ENCODE data around the gene NEU4. TPM values are rescaled to one million over a fixed set of nuclear protein-coding genes. Genes with fewer than 3 reads are reported as not detected.

Gene NEU4
- total RNA-seq, 2 experiments from 2014 or later: 0.37 TPM; not detected in 1

Other genes starting within 250 kb of the NEU4 start
- 10 to 100 TPM; 35.4 to 37.0 TPM for gene THAP4, start 172.0 kb upstream of the NEU4 start, total RNA-seq
- gene ATG4B, start 171.5 kb upstream of the NEU4 start, total RNA-seq: 10 to 100 TPM; 75.0 to 88.3 TPM
- gene DTYMK, start 122.4 kb upstream of the NEU4 start, total RNA-seq: 10 to 100 TPM; 79.7 to 87.0 TPM
- gene ING5, start 107.2 kb upstream of the NEU4 start, total RNA-seq: 10 to 100 TPM; 39.9 to 45.4 TPM
- 10 to 100 TPM; 18.5 to 29.2 TPM for gene D2HGDH, start 74.6 kb upstream of the NEU4 start, total RNA-seq
- gene GAL3ST2, start 32.4 kb upstream of the NEU4 start, total RNA-seq: not detected
- gene PDCD1, start 49.7 kb downstream of the NEU4 start, total RNA-seq: 1 to 10 TPM; 4.7 to 4.9 TPM
- not detected for gene RTP5, start 60.5 kb downstream of the NEU4 start, total RNA-seq